Measurements from ENCODE around the gene SPTBN2. TPM values are rescaled to one million over a fixed set of nuclear protein-coding genes. Genes with fewer than 3 reads are reported as not detected.
"Not testable (repeated sequence)": the region's sequence is repeated elsewhere in the genome, so short reads cannot be mapped to it uniquely, and the experiment has no call there.

SPTBN2 gene
- total RNA-seq, 4 donors from 2014 or later, result 3.1 to 18.3 (median 8.5) TPM

DNA sequence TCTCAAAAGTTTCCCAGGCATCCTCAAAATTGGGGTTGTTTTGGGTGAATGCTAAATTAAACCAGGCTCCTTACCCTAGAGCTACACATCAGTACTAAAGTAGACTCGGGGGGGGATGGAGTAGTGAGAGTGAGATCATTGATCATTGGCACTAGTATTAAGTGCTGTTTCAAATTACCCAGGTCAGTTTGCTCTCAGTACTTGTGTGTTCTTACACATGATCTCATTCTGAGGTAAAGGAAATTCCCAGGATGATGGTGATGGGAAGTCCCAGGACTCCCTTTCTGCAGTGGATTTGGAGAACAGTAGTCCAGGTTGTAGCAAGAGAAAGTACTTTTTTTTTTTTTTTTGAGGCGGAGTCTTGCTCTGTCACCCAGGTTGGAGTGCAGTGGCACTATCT, 78.0 kb downstream of the SPTBN2 start:
- Histone ChIP-seq H3K27ac (no peak overlapping the region), H3K4me1 (peaks cover 0 to 13% (median 4%) of the 10 kb centered on the region in 4 donors), H3K36me3 (peaks cover 0 to 98% (median 0%) of the 10 kb centered on the region in 3 donors), H3K4me3 (no peak overlapping the region), H3K27me3 (no peaks in the 10 kb centered on the region), H3K9me3 (no peaks in the 10 kb centered on the region)
- TF ChIP-seq CTCF (IDR thresholded peaks at IDR 0.05) (no peak), EP300 (IDR thresholded peaks at IDR 0.05) (no peak), POLR2A (IDR thresholded peaks at IDR 0.05) (no peak)
- 88 to 93% methylated on average over 2 of the region's 2 CpGs for WGBS, 2 donors
- no peak for DNase-seq (ENCODE audit: low spot score in 2 of 2)

DNA sequence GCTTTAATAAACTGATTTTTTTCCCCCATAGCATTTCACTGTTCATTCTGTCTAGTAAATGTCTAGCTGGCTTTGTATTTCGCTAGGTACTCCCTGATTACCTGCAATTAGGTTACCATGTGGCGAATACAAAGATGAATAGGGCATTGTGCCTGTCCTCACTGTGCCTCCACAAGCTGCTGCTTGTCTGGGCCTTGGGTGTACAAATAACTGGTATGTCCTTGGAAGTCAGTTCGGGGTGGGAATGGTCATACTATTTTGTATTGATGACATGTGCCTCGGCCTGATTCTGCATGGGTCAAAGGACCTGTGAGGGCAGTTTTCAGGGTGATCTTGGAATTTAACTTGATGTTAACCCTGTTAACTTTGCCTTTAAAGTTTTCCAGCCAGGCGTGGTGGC, 79.1 kb downstream of the SPTBN2 start:
- Histone ChIP-seq H3K4me3 (no peak overlapping the region), H3K9me3 (no peaks in the 10 kb centered on the region), H3K27me3 (no peaks in the 10 kb centered on the region), H3K36me3 (peaks cover 0 to 100% (median 0%) of the 10 kb centered on the region in 3 donors), H3K4me1 (peaks cover 0 to 24% (median 10%) of the 10 kb centered on the region in 4 donors), H3K27ac (no peak overlapping the region)
- 89% methylated on average over 5 of the region's 5 CpGs for WGBS, 2 donors
- DNase-seq (ENCODE audit: low spot score in 2 of 2), result no peak
- TF ChIP-seq EP300 (IDR thresholded peaks at IDR 0.05), result no peak
- no peak for TF ChIP-seq CTCF (IDR thresholded peaks at IDR 0.05)

GRCh38 chr11:66646828-66647227, 82.2 kb downstream of the SPTBN2 start:
- Histone ChIP-seq H3K27me3 (no peaks in the 10 kb centered on the region), H3K4me1 (peaks cover 0 to 55% (median 31%) of the 10 kb centered on the region in 4 donors), H3K27ac (no peak overlapping the region), H3K36me3 (peaks cover 0 to 92% (median 10%) of the 10 kb centered on the region in 3 donors), H3K9me3 (no peaks in the 10 kb centered on the region), H3K4me3 (no peak overlapping the region)
- 78 to 79% methylated on average over 4 of the region's 4 CpGs for WGBS, 2 donors
- TF ChIP-seq CTCF (IDR thresholded peaks at IDR 0.05), result no peak
- TF ChIP-seq POLR2A (IDR thresholded peaks at IDR 0.05), result no peak
- no peak for TF ChIP-seq EP300 (IDR thresholded peaks at IDR 0.05)
- DNase-seq (ENCODE audit: low spot score in 2 of 2), result no peak

- TF ChIP-seq POLR2A (IDR thresholded peaks at IDR 0.05) (no peak), EP300 (IDR thresholded peaks at IDR 0.05) (no peak), CTCF (IDR thresholded peaks at IDR 0.05) (no peak)
- H3K27ac ChIP-seq, result peak overlapping the region in 1 of 4 donors; percentile 10
- no peaks in the 10 kb centered on the region for H3K9me3 ChIP-seq
- 83 to 94% methylated on average over 24 of the region's 24 CpGs for WGBS, 2 donors
- H3K36me3 ChIP-seq, result peaks cover 0 to 78% (median 20%) of the 10 kb centered on the region in 3 donors
- H3K4me1 ChIP-seq, result peaks cover 7 to 78% (median 55%) of the 10 kb centered on the region in 4 donors
- H3K4me3 ChIP-seq, result no peak overlapping the region
- DNase-seq (ENCODE audit: low spot score in 2 of 2), result no peak
- H3K27me3 ChIP-seq, result no peaks in the 10 kb centered on the region
Observed at GRCh38 chr11:66643745-66644437, 85.1 kb downstream of the SPTBN2 start.

GRCh38 chr11:66641834-66642233, 87.2 kb downstream of the SPTBN2 start:
- Histone ChIP-seq H3K27ac (peak overlapping the region in 1 of 4 donors; percentile 25), H3K9me3 (no peaks in the 10 kb centered on the region), H3K4me1 (peaks cover 7 to 87% (median 60%) of the 10 kb centered on the region in 4 donors), H3K27me3 (no peaks in the 10 kb centered on the region), H3K4me3 (peak overlapping the region in 2 of 4 donors; percentile 16 to 18), H3K36me3 (peaks cover 0 to 57% (median 20%) of the 10 kb centered on the region in 3 donors)
- DNase-seq (ENCODE audit: low spot score in 2 of 2), result no peak
- WGBS, 2 donors, result 12 to 22% methylated on average over 3 of the region's 3 CpGs
- TF ChIP-seq POLR2A (IDR thresholded peaks at IDR 0.05), result no peak
- no peak for TF ChIP-seq CTCF (IDR thresholded peaks at IDR 0.05)
- TF ChIP-seq EP300 (IDR thresholded peaks at IDR 0.05), result no peak

- Histone ChIP-seq H3K27ac (peak overlapping the region in 2 of 4 donors; percentile 87 to 91), H3K4me3 (peak overlapping the region in 3 of 4 donors; percentile 75 to 91 (median 84)), H3K36me3 (peaks cover 0 to 38% (median 20%) of the 10 kb centered on the region in 3 donors), H3K4me1 (peaks cover 7 to 72% (median 54%) of the 10 kb centered on the region in 4 donors)
- H3K9me3 ChIP-seq; DNase-seq (ENCODE audit: low spot score in 2 of 2); H3K27me3 ChIP-seq: not testable (repeated sequence)
- 55% methylated on average over 10 of the region's 10 CpGs for WGBS, 2 donors
Observed at GRCh38 chr11:66639814-66640340, 89.1 kb downstream of the SPTBN2 start.

Measured in tibial nerve (tissue), 4 donors.